ENCODE measurements around the gene OSBPL8.

GRCh38 chr12:76590131-76590530 lies 30.6 kb upstream of the OSBPL8 start:
- TF ChIP-seq CTCF (IDR thresholded peaks at IDR 0.05 in 4 of 5, conservative IDR thresholded peaks at IDR 0.05 in 1 of 5): no peak
- TF ChIP-seq POLR2A (IDR thresholded peaks at IDR 0.05): no peak
